Keratinocyte (primary cell): ENCODE data around the gene SCAMP2.

Experiments used
- EZH2 ChIP-seq: IDR thresholded peaks from one replicate; pipeline ENCODE4 v1.6.1; 2012; ENCODE audit warnings: inconsistent platforms, mild to moderate bottlenecking, low read length, moderate library complexity
- TF ChIP-seq, protein P1 (sequence below), 3 experiments: IDR thresholded peaks in 1 of 3; conservative IDR thresholded peaks in 1 of 3; optimal IDR thresholded peaks in 1 of 3; 2 replicates in 2 of 3; 3 replicates in 1 of 3; pipeline versions ENCODE3 to v1.5.1; 2011; ENCODE audit warnings: low read length in 3 of 3, mild to moderate bottlenecking in 3 of 3, moderate library complexity in 2 of 3, control low read depth in 1 of 3, inconsistent platforms in 1 of 3; ENCODE audit not compliant: insufficient read depth in 2 of 3; ENCODE audit errors: extremely low read depth in 1 of 3

GRCh38 chr15:74904190-74904805 lies 31.1 kb upstream of the SCAMP2 start:
- TF ChIP-seq, protein P1, sequence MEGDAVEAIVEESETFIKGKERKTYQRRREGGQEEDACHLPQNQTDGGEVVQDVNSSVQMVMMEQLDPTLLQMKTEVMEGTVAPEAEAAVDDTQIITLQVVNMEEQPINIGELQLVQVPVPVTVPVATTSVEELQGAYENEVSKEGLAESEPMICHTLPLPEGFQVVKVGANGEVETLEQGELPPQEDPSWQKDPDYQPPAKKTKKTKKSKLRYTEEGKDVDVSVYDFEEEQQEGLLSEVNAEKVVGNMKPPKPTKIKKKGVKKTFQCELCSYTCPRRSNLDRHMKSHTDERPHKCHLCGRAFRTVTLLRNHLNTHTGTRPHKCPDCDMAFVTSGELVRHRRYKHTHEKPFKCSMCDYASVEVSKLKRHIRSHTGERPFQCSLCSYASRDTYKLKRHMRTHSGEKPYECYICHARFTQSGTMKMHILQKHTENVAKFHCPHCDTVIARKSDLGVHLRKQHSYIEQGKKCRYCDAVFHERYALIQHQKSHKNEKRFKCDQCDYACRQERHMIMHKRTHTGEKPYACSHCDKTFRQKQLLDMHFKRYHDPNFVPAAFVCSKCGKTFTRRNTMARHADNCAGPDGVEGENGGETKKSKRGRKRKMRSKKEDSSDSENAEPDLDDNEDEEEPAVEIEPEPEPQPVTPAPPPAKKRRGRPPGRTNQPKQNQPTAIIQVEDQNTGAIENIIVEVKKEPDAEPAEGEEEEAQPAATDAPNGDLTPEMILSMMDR (optimal IDR thresholded peaks at IDR 0.05 in 1 of 3, IDR thresholded peaks at IDR 0.05 in 1 of 3, conservative IDR thresholded peaks at IDR 0.05 in 1 of 3; ENCODE audit: extremely low read depth in 1 of 3, insufficient read depth in 2 of 3, low read length in 3 of 3): no peak
- no peak for TF ChIP-seq EZH2
